ENCODE measurements around the gene MROH2A.

The MROH2A gene

DNA sequence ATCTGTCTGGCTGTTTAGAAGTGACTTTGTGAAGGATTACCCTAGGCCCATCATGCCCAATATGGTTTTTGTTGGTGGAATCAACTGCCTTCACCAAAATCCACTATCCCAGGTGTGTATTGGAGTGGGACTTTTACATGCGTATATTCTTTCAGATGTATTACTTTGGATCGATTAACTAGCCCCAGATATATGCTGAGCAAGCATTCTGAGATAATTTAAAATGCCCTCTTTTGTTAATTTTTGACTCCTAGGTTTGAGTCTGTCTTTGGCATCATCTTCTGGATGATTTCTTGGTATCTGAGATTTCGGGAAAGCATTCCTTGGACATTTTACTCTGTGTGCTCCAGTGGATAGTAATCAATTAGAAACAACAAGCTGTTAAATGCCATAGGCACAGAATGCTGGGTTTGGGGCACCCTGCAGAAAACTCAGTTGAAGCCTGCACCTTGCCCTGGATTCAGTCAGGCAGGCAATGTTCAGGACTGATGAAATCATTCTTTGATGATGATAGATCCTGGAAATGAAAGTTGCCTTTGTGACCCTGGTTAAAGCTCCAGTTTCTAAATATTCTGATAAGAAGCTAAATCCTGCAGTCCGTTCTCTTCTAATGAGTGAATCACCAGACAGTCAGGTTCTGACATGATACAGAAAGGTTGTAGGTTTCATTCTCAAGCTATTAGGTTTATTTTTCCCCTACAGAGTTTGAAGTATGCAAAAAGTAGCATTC, 16.9 kb upstream of the MROH2A start:
- DNase-seq (ENCODE audit: low spot score) = no peak

- DNase-seq (ENCODE audit: low spot score) = no peak
Observed at GRCh38 chr2:233764264-233764663, 13.9 kb upstream of the MROH2A start.

GRCh38 chr2:233764761-233765160, 13.4 kb upstream of the MROH2A start:
- DNase-seq (ENCODE audit: low spot score) = no peak

GRCh38 chr2:233766416-233766815, 11.7 kb upstream of the MROH2A start:
- no peak for DNase-seq (ENCODE audit: low spot score)

- no peak for DNase-seq (ENCODE audit: low spot score)
Observed at GRCh38 chr2:233768076-233768475, 10.1 kb upstream of the MROH2A start.

- no peak for DNase-seq (ENCODE audit: low spot score)
Observed at GRCh38 chr2:233769260-233769659, 8.9 kb upstream of the MROH2A start.

DNA sequence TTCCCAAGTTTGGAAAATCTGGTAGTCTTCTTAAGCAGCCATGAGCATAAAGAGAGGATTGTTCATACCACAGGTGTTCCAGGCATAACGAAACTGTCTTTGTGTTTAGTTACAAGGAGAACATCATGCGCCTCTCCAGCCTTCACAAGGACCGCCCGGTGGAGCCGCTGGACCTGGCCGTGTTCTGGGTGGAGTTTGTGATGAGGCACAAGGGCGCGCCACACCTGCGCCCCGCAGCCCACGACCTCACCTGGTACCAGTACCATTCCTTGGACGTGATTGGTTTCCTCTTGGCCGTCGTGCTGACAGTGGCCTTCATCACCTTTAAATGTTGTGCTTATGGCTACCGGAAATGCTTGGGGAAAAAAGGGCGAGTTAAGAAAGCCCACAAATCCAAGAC, 6.0 kb upstream of the MROH2A start:
- DNase-seq (ENCODE audit: low spot score) = no peak

- peak; percentile 27 for DNase-seq (ENCODE audit: low spot score)
Observed at GRCh38 chr2:233772583-233772982, 5.5 kb upstream of the MROH2A start.

DNA sequence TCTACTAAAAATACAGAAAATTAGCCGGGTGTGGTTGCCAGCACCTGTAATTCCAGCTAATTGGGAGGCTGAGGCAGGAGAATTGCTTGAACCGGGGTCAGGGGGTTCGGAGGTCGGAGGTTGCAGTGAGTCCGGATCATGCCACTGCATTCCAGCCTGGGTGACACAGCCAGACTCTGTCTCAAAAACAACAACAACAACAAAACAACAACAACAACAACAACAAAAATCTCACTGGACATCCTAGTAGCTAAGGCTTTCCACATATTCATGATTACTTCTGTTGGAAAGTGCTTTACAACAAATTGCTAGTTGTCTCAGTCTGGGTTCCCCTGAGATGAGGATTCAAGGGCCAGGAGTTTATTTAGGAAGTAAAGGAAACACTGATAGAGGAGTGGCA, 4.3 kb upstream of the MROH2A start:
- no peak for DNase-seq (ENCODE audit: low spot score)

GRCh38 chr2:233775414-233775813, 2.7 kb upstream of the MROH2A start:
- DNase-seq (ENCODE audit: low spot score) = no peak

GRCh38 chr2:233779722-233780121, 1.6 kb downstream of the MROH2A start:
- DNase-seq (ENCODE audit: low spot score) = no peak

GRCh38 chr2:233780771-233781170, 2.6 kb downstream of the MROH2A start:
- DNase-seq (ENCODE audit: low spot score) = no peak

GRCh38 chr2:233789554-233789953, 11.4 kb downstream of the MROH2A start:
- no peak for DNase-seq (ENCODE audit: low spot score)

DNA sequence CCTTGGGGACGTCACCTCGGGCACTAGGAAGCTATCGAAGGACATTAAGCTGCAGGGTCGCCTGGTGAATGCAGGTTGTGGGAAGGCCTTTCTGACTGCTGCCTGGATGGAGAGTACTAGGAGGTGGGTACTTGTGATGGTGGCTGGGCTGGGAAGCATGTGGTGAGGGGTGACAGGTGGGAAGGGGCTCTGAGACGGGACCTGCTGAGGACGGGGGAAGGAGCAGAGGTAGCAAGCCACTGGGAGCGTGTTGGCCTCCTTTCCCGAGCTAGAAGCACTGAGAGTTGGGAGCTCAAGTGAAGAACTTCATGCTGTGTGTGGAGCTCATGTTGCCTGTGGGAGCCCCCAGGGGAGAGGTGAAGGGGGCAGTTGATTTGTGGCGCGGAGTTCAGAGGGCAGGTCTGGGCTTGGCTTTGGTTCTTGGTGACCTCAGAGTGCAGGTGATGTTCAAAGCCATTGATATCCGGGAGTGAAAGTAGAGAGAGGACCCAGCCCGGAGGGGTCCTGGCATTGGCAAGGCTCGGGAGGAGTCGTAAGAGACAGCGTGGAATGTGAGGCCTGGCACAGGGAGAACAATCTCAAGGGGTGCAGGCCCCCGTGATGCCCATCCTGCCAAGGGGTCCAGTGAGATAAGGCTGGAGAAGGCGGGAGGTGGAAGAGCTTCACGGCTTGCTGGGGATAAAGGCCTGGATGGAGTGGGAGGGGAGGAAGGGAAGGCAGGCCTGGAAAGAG, 13.2 kb downstream of the MROH2A start:
- DNase-seq (ENCODE audit: low spot score) = no peak

GRCh38 chr2:233791883-233792329, 13.8 kb downstream of the MROH2A start:
- no peak for DNase-seq (ENCODE audit: low spot score)

DNA sequence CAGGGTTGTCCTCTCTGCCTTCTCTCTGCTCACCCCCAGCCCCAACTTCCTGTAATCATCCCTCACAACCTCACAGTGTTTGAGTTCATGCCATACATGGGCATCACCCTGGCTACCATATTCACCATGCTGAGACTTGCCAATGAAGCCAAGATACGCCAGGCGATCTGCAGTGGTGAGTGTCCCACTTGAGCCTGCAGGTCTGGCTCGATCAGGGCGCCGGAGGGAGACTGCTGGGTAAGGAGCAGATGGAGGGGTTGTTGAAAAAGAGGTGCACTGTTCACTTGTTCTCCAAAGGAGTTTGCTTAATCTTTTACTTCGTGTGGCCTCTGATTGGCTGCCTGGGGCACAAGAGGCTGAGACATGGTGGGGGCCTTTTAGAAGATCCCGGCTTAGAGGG, 14.6 kb downstream of the MROH2A start:
- no peak for DNase-seq (ENCODE audit: low spot score)

- DNase-seq (ENCODE audit: low spot score) = no peak
Observed at GRCh38 chr2:233793465-233794127, 15.5 kb downstream of the MROH2A start.

DNA sequence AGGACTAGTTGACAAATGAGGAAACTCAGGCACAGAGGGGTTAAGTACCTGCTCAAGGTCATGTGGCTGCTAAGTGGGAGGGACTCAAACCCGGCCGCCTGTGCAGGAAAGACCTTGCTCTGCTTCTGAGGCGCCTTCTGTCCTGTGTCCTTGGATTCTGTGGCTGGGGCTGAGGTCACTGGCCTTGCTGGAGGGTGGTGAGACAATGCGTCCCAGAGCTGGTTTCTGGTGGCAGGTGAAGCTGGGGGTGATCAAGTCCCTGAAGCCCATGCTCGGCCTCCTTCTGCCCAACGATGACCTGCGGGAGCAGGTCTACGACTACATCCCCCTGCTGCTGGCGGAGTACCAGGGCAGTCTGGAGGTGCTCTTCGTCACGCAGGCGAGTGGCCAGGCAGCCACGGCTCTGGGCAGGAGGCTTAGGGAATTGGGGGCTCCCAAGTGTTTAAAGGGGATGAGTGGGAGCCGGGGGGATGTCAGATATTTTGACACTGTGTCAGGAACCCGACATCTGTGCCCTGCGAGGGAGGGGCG, 16.1 kb downstream of the MROH2A start:
- DNase-seq (ENCODE audit: low spot score) = no peak

GRCh38 chr2:233795735-233796171, 17.6 kb downstream of the MROH2A start:
- DNase-seq (ENCODE audit: low spot score) = no peak

DNA sequence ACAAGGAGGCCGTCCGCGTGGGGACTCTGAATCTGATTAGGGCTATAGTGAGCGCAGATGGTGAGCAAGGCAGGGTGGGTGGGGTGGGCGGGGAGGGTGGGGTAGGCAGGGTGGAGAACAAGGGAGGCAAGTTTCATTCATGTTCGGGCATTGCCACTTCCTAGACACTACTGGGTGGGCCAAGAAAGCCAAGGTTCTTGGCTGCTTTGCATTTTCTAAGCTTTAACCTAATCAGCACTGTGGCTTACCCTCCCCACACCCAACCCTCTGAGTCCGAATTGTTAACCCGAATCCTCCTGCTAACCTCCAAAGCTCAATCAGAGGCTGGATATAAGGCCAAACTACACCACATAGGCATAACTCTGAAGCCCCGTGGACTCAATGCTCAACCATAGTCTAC, 18.1 kb downstream of the MROH2A start:
- DNase-seq (ENCODE audit: low spot score) = no peak

DNA sequence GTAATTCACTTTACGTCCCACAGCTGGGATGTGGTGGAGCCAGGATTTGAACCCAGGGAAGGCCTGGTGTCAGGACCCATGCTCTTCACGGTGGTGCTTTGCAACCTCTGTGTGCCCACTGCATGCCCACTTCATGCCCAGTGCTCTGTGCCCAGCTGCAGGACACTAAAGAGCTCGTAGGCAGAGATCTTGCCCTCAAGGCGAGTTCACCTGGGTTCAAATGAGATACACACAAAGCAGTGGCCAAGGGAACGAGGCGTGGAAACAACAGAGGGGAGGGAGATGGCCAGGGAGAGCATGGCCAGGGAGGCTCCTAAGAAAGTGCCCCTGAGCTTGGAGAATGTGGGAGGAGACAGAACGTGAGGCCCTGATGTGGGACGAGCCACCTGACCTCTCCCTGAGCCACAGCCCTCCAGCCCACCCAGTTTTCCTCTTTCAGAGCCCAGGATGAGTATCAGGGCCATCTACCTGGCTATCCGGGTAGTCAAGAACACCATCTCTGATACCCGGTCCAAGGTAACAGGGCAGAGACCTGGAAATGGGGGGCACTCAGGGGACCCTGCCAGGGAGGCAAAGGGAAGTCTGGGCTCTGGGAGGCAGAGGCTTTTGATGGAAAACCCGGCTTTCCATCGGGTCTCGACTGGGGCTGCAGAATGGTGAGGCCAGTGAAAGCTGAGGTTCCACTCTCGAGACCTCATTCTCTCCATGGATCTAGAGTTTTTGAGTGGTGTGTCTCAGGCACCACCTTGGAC, 20.4 kb downstream of the MROH2A start:
- DNase-seq (ENCODE audit: low spot score) = no peak

- no peak for DNase-seq (ENCODE audit: low spot score)
Observed at GRCh38 chr2:233799087-233799665, 21.0 kb downstream of the MROH2A start.
